Measurements from ENCODE around the gene THSD7B. TPM values are rescaled to one million over a fixed set of nuclear protein-coding genes. Genes with fewer than 3 reads are reported as not detected.

The THSD7B gene
- total RNA-seq, 5 donors from 2014 or later (not counting 1 experiment from before 2014, with no cell fraction given), result not detected

DNA sequence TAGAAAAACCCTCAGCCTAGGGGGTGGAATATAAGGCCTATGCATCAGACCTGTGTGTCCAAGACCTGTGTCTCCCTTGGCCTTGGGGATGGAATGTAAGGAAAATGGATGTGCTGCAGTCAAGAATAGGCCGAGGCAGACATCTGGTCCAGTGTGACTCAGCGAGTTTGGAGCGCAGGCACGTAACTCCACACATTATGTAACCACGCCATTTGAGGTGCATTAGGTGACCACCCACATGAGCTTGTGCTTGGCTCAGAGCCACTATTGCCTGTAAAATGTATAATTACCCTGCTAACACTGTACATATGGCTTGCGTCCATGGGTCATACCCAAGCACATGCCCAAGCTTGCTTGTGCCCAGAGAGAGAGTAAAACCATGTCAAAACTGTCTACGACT lies 618.0 kb downstream of the THSD7B start:
- Histone ChIP-seq H3K9me3 (no peaks in the 10 kb centered on the region), H3K27ac (ENCODE audit: low read length) (no peak overlapping the region), H3K4me3 (ENCODE audit: control insufficient read depth in 1 of 2, extremely low read depth in 1 of 2, low read length in 1 of 2) (no peak overlapping the region), H3K4me1 (ENCODE audit: control insufficient read depth in 1 of 2, extremely low read depth in 1 of 2, insufficient read depth in 2 of 2, low read length in 2 of 2) (no peaks in the 10 kb centered on the region), H3K36me3 (ENCODE audit: control insufficient read depth in 2 of 2, extremely low read depth in 1 of 2, insufficient read depth in 1 of 2, low read length in 1 of 2) (no peaks in the 10 kb centered on the region), H3K27me3 (replicated peaks in 1 of 2; ENCODE audit: control insufficient read depth in 2 of 2, extremely low read depth in 1 of 2, insufficient read depth in 2 of 2, low read length in 1 of 2) (no peaks in the 10 kb centered on the region)
- WGBS (ENCODE audit: insufficient coverage), result 94% methylated on average over 7 of the region's 7 CpGs
- Mint-ChIP-seq H3K36me3 (no peaks in the 10 kb centered on the region), H3K9me3 (peaks cover 9 to 14% (median 11%) of the 10 kb centered on the region in 3 donors), H3K27ac (no peak overlapping the region), H3K4me1 (no peaks in the 10 kb centered on the region), H3K27me3 (no peaks in the 10 kb centered on the region), H3K4me3 (no peak overlapping the region)
- CTCF ChIA-PET, result no interaction called here
- no peak for ATAC-seq (replicated peaks in 1 of 4)
- POLR2A ChIA-PET, result interaction anchor here in 1 of 2 donors (0.5 kb wide), 1 partner anchor 77 kb away, joined by 3 read pairs; no protein-coding TSS in a partner anchor
- DNase-seq, result peak in 2 of 35 experiments; percentile 3 to 9

DNA sequence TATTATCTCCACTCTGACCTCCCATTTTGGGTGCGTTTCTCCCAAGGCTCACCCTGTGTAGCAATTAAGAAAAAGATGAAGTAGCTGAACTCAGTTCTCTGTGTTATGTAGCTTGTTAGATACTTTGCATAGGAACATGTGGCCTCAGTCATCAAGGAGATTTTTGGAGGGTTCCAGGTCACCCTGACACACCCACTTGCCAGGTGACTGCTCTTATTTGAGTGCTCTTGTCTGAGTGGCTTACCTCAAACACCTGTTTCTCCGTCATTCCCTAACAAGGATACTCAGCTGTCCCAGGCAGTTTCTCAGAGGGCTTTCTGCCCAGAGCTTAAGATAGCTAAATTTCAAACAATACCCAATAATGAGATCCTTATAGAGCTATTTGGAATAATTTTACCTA lies 621.7 kb downstream of the THSD7B start:
- no peak overlapping the region for H3K4me3 ChIP-seq (ENCODE audit: control insufficient read depth in 1 of 2, extremely low read depth in 1 of 2, low read length in 1 of 2)
- no peaks in the 10 kb centered on the region for H3K9me3 ChIP-seq
- DNase-seq (no peak), ATAC-seq (replicated peaks in 1 of 4) (no peak)
- no peak overlapping the region for H3K27ac ChIP-seq (ENCODE audit: low read length)
- CTCF ChIA-PET, result no interaction called here
- H3K27ac Mint-ChIP-seq, result no peak overlapping the region
- no peaks in the 10 kb centered on the region for H3K4me1 ChIP-seq (ENCODE audit: control insufficient read depth in 1 of 2, extremely low read depth in 1 of 2, insufficient read depth in 2 of 2, low read length in 2 of 2)
- WGBS (ENCODE audit: insufficient coverage), result no CpG with 5 or more reads among the region's 2 CpGs
- H3K27me3 ChIP-seq (replicated peaks in 1 of 2; ENCODE audit: control insufficient read depth in 2 of 2, extremely low read depth in 1 of 2, insufficient read depth in 2 of 2, low read length in 1 of 2), result no peaks in the 10 kb centered on the region
- H3K4me3 Mint-ChIP-seq, result no peak overlapping the region
- H3K36me3 ChIP-seq (ENCODE audit: control insufficient read depth in 2 of 2, extremely low read depth in 1 of 2, insufficient read depth in 1 of 2, low read length in 1 of 2), result no peaks in the 10 kb centered on the region
- no peaks in the 10 kb centered on the region for H3K4me1 Mint-ChIP-seq
- H3K9me3 Mint-ChIP-seq, result peaks cover 7 to 19% (median 10%) of the 10 kb centered on the region in 3 donors
- no peaks in the 10 kb centered on the region for H3K27me3 Mint-ChIP-seq
- no peaks in the 10 kb centered on the region for H3K36me3 Mint-ChIP-seq
- POLR2A ChIA-PET, result no interaction called here

DNA sequence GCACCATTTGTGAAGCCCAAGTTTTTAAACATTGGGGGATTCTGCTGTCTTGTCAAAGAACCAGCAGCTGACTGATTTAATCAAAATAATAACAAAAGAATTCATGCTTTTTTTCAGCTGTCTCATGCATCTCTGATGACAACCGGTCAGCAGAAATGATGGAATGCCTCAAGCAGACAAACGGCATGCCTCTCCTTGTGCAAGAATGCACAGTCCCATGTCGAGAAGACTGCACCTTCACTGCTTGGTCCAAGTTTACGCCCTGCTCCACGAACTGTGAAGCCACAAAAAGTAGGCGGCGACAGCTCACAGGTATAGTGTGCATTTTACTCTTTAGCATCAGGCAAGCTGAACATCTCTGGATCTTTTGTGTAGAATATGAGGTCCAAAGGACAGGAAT lies 640.2 kb downstream of the THSD7B start:
- Mint-ChIP-seq H3K27ac (no peak overlapping the region), H3K27me3 (no peaks in the 10 kb centered on the region), H3K4me3 (no peak overlapping the region), H3K9me3 (peaks cover 10 to 23% (median 14%) of the 10 kb centered on the region in 3 donors), H3K36me3 (no peaks in the 10 kb centered on the region), H3K4me1 (no peaks in the 10 kb centered on the region)
- Histone ChIP-seq H3K4me3 (ENCODE audit: control insufficient read depth in 1 of 2, extremely low read depth in 1 of 2, low read length in 1 of 2) (no peak overlapping the region), H3K27ac (ENCODE audit: low read length) (no peak overlapping the region), H3K36me3 (ENCODE audit: control insufficient read depth in 2 of 2, extremely low read depth in 1 of 2, insufficient read depth in 1 of 2, low read length in 1 of 2) (no peaks in the 10 kb centered on the region), H3K27me3 (replicated peaks in 1 of 2; ENCODE audit: control insufficient read depth in 2 of 2, extremely low read depth in 1 of 2, insufficient read depth in 2 of 2, low read length in 1 of 2) (peaks cover 0 to under 1% of the 10 kb centered on the region in 2 experiments), H3K4me1 (ENCODE audit: control insufficient read depth in 1 of 2, extremely low read depth in 1 of 2, insufficient read depth in 2 of 2, low read length in 2 of 2) (no peaks in the 10 kb centered on the region), H3K9me3 (no peaks in the 10 kb centered on the region)
- POLR2A ChIA-PET, result no interaction called here
- CTCF ChIA-PET, result no interaction called here
- ATAC-seq (replicated peaks in 1 of 4) (no peak), DNase-seq (no peak)
- 71% methylated on average over 4 of the region's 7 CpGs for WGBS (ENCODE audit: insufficient coverage)

DNA sequence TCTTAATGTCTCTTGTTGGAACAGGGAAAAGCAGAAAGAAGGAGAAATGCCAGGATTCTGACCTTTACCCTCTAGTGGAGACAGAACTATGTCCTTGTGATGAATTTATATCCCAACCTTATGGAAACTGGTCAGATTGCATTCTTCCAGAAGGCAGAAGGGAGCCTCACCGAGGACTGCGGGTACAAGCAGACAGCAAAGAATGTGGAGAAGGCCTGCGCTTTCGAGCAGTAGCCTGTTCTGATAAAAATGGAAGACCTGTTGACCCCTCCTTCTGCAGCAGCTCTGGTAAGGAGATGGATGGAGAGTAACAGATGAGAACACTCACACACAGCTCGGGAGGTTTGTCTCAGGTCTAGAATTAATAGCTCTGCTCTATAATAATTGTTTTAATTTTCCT lies 646.2 kb downstream of the THSD7B start:
- H3K4me1 ChIP-seq (ENCODE audit: control insufficient read depth in 1 of 2, extremely low read depth in 1 of 2, insufficient read depth in 2 of 2, low read length in 2 of 2), result no peaks in the 10 kb centered on the region
- H3K9me3 ChIP-seq, result no peaks in the 10 kb centered on the region
- WGBS (ENCODE audit: insufficient coverage), result 84% methylated on average over 2 of the region's 5 CpGs
- no peak overlapping the region for H3K27ac ChIP-seq (ENCODE audit: low read length)
- CTCF ChIA-PET, result no interaction called here
- H3K27me3 Mint-ChIP-seq, result no peaks in the 10 kb centered on the region
- POLR2A ChIA-PET, result no interaction called here
- no peaks in the 10 kb centered on the region for H3K36me3 Mint-ChIP-seq
- DNase-seq (no peak), ATAC-seq (replicated peaks in 1 of 4) (no peak)
- no peak overlapping the region for H3K4me3 ChIP-seq (ENCODE audit: control insufficient read depth in 1 of 2, extremely low read depth in 1 of 2, low read length in 1 of 2)
- H3K4me1 Mint-ChIP-seq, result no peaks in the 10 kb centered on the region
- H3K9me3 Mint-ChIP-seq, result peaks cover 10 to 26% (median 25%) of the 10 kb centered on the region in 3 donors
- H3K36me3 ChIP-seq (ENCODE audit: control insufficient read depth in 2 of 2, extremely low read depth in 1 of 2, insufficient read depth in 1 of 2, low read length in 1 of 2), result no peaks in the 10 kb centered on the region
- H3K4me3 Mint-ChIP-seq, result no peak overlapping the region
- H3K27ac Mint-ChIP-seq, result no peak overlapping the region
- H3K27me3 ChIP-seq (replicated peaks in 1 of 2; ENCODE audit: control insufficient read depth in 2 of 2, extremely low read depth in 1 of 2, insufficient read depth in 2 of 2, low read length in 1 of 2), result no peaks in the 10 kb centered on the region

DNA sequence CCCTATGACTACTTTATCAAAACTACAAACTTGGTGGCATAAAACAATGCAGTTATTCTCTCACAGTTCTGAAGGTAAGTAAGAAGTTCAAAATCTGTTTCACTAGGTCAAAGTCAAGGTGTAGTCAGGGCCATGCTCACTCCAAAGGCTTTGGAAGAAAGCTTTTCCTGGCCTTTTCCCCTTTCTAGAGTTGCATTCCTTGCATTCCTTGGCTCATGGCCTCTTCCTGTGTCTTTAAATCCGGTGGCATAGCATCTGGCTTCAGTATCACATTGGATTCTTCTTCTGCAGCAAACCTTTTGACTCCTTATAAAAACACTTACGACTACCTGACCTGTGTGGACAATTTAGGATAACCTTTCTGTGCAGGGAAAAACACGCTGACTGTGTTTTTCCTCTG lies 655.4 kb downstream of the THSD7B start:
- H3K4me3 ChIP-seq (ENCODE audit: control insufficient read depth in 1 of 2, extremely low read depth in 1 of 2, low read length in 1 of 2), result no peak overlapping the region

DNA sequence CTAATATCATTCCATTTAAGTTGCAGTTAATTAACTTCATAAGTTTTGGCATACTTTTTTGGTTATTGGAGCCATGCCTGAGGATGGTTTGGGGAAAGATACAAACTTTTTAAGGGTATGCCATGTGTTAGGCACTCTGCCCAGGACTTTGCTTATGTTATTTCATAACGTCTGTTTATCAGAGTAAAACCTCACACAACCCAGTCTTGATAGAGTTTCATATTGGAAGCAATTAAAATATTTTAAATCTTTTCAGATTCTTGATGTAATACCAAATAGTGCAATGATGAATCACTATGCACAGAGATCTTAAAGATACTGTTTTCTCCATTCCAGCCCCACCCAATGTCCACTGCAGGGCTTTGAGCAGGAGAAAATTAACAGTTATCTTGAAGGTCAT lies 669.8 kb downstream of the THSD7B start:
- no peaks in the 10 kb centered on the region for H3K36me3 Mint-ChIP-seq
- H3K27ac Mint-ChIP-seq, result no peak overlapping the region
- no CpG with 5 or more reads among the region's 1 CpG for WGBS (ENCODE audit: insufficient coverage)
- H3K27ac ChIP-seq (ENCODE audit: low read length), result no peak overlapping the region
- no peaks in the 10 kb centered on the region for H3K4me1 ChIP-seq (ENCODE audit: control insufficient read depth in 1 of 2, extremely low read depth in 1 of 2, insufficient read depth in 2 of 2, low read length in 2 of 2)
- H3K4me3 ChIP-seq (ENCODE audit: control insufficient read depth in 1 of 2, extremely low read depth in 1 of 2, low read length in 1 of 2), result no peak overlapping the region
- no peak overlapping the region for H3K4me3 Mint-ChIP-seq
- ATAC-seq (replicated peaks in 1 of 4) (no peak), DNase-seq (no peak)
- no peaks in the 10 kb centered on the region for H3K27me3 Mint-ChIP-seq
- ChIA-PET POLR2A (no interaction called here), CTCF (no interaction called here)
- peaks cover 7 to 16% (median 13%) of the 10 kb centered on the region in 3 donors for H3K9me3 Mint-ChIP-seq
- H3K36me3 ChIP-seq (ENCODE audit: control insufficient read depth in 2 of 2, extremely low read depth in 1 of 2, insufficient read depth in 1 of 2, low read length in 1 of 2), result no peaks in the 10 kb centered on the region
- H3K4me1 Mint-ChIP-seq, result no peaks in the 10 kb centered on the region
- H3K9me3 ChIP-seq, result no peaks in the 10 kb centered on the region
- H3K27me3 ChIP-seq (replicated peaks in 1 of 2; ENCODE audit: control insufficient read depth in 2 of 2, extremely low read depth in 1 of 2, insufficient read depth in 2 of 2, low read length in 1 of 2), result no peaks in the 10 kb centered on the region

More for the DNA sequence above, 655.4 kb downstream of the THSD7B start:
- Histone ChIP-seq H3K27me3 (replicated peaks in 1 of 2; ENCODE audit: control insufficient read depth in 2 of 2, extremely low read depth in 1 of 2, insufficient read depth in 2 of 2, low read length in 1 of 2) (no peaks in the 10 kb centered on the region), H3K36me3 (ENCODE audit: control insufficient read depth in 2 of 2, extremely low read depth in 1 of 2, insufficient read depth in 1 of 2, low read length in 1 of 2) (no peaks in the 10 kb centered on the region), H3K9me3 (no peaks in the 10 kb centered on the region), H3K4me1 (ENCODE audit: control insufficient read depth in 1 of 2, extremely low read depth in 1 of 2, insufficient read depth in 2 of 2, low read length in 2 of 2) (no peaks in the 10 kb centered on the region), H3K27ac (ENCODE audit: low read length) (no peak overlapping the region)
- Mint-ChIP-seq H3K36me3 (no peaks in the 10 kb centered on the region), H3K9me3 (peaks cover 7 to 25% (median 8%) of the 10 kb centered on the region in 3 donors), H3K27me3 (no peaks in the 10 kb centered on the region), H3K27ac (no peak overlapping the region), H3K4me1 (no peaks in the 10 kb centered on the region), H3K4me3 (no peak overlapping the region)
- POLR2A ChIA-PET, result no interaction called here
- DNase-seq, result no peak
- CTCF ChIA-PET, result no interaction called here
- ATAC-seq (replicated peaks in 1 of 4), result no peak
- no CpG with 5 or more reads among the region's 3 CpGs for WGBS (ENCODE audit: insufficient coverage)

DNA sequence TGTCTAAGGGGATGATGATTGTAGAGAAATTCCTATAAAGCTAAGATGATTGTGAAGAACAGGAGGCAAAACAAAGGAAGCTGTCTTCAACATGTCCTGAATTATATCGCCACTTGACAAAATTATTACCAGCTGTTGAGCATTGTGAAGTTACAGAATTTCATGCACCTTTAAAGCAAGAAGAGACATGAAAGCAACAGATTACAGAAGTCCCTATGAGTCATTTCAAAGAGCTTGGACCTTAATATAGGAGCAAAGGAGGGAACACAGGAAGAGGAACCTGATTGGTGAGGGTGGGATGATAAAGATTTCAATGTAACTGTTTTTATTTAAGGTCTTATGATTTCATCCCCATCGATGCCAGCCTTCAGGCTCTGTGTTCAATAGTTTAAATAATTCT lies 672.0 kb downstream of the THSD7B start:
- Mint-ChIP-seq H3K27ac (no peak overlapping the region), H3K27me3 (no peaks in the 10 kb centered on the region), H3K4me1 (no peaks in the 10 kb centered on the region), H3K36me3 (no peaks in the 10 kb centered on the region), H3K4me3 (no peak overlapping the region), H3K9me3 (peaks cover 7 to 11% (median 9%) of the 10 kb centered on the region in 3 donors)
- Histone ChIP-seq H3K9me3 (no peaks in the 10 kb centered on the region), H3K4me1 (ENCODE audit: control insufficient read depth in 1 of 2, extremely low read depth in 1 of 2, insufficient read depth in 2 of 2, low read length in 2 of 2) (no peaks in the 10 kb centered on the region), H3K36me3 (ENCODE audit: control insufficient read depth in 2 of 2, extremely low read depth in 1 of 2, insufficient read depth in 1 of 2, low read length in 1 of 2) (no peaks in the 10 kb centered on the region), H3K4me3 (ENCODE audit: control insufficient read depth in 1 of 2, extremely low read depth in 1 of 2, low read length in 1 of 2) (no peak overlapping the region), H3K27ac (ENCODE audit: low read length) (no peak overlapping the region), H3K27me3 (replicated peaks in 1 of 2; ENCODE audit: control insufficient read depth in 2 of 2, extremely low read depth in 1 of 2, insufficient read depth in 2 of 2, low read length in 1 of 2) (no peaks in the 10 kb centered on the region)
- CTCF ChIA-PET, result no interaction called here
- no CpG with 5 or more reads among the region's 2 CpGs for WGBS (ENCODE audit: insufficient coverage)
- POLR2A ChIA-PET, result no interaction called here
- ATAC-seq (replicated peaks in 1 of 4), result no peak
- no peak for DNase-seq
